GDM1 (cell line): ENCODE measurements around the gene ANO4.
"Not testable (repeated sequence)": the region's sequence is repeated elsewhere in the genome, so short reads cannot be mapped to it uniquely, and the experiment has no call there.

Source experiments
- DNase-seq: peaks from one replicate; lab custom pipeline; 2025; lab: John Stamatoyannopoulos, UW

Gene ANO4

DNA sequence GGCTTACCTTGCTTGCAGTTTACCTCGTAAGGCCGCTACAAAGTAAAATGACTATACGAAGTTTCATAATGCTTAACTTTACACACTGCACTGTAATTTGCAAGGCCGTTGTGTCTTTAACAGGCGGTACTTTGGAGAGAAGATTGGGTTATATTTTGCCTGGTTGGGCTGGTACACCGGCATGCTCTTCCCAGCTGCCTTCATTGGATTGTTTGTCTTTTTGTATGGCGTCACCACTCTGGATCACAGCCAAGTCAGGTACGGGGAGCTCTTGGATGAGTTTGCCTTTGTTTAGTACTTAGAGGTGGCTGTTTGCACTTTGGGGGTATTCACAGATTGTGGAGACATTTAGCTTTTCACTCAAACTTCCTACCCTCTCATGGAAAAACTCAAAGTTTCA lies 247.6 kb downstream of the ANO4 start:
- DNase-seq, result no peak

DNA sequence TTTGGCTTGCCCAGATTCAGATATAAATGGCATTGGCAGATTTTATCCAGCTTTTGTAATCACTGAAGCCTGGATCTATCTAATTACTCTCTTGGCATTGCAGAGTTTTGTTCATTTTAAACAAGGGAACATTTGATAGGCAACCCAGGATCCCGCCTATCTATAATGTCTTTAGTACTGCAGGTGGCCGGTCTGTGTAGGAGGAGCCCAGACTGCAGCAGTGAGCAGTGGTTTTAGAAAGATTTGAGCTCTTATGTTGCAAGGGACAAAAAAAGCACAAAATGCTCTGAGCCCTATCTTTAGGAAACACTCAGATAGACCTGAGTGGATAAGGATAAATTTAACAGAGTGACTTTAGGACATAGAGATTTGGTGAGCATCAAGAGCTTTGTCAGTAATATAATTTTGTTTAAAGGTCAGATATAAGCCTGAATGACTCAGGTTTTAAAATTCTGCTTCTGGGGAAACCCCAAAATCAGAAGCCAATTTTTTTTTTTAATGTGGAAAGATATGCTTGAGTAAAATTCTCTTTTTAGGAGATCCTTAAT lies 250.0 kb downstream of the ANO4 start:
- DNase-seq, result no peak

GRCh38 chr12:101045486-101046464 lies 251.2 kb downstream of the ANO4 start:
- no peak for DNase-seq

DNA sequence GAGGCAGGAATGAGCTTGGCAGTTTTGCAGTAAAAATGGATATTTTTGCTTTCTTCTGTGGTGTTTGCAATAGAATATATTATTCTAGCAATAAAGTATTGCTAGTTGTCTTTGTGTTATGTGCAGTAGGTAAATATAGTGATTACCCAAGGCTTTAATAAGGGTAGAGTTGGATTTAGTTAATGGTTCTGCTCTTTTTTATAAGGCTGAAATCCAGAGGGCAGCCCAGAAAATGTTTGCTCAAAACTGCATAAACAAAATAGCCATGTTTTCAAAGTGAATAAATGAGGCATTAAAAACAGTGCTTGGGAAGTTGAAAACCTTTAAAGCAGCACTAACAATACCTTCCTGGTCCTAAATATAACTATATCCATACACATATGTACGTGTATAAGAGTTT lies 253.1 kb downstream of the ANO4 start:
- no peak for DNase-seq

GRCh38 chr12:101050631-101051030 lies 256.1 kb downstream of the ANO4 start:
- no peak for DNase-seq

- DNase-seq, result no peak
Measured at GRCh38 chr12:101051151-101051550, 256.6 kb downstream of the ANO4 start.

GRCh38 chr12:101051901-101052550 lies 257.4 kb downstream of the ANO4 start:
- no peak for DNase-seq

GRCh38 chr12:101053203-101053602 lies 258.6 kb downstream of the ANO4 start:
- no peak for DNase-seq

DNA sequence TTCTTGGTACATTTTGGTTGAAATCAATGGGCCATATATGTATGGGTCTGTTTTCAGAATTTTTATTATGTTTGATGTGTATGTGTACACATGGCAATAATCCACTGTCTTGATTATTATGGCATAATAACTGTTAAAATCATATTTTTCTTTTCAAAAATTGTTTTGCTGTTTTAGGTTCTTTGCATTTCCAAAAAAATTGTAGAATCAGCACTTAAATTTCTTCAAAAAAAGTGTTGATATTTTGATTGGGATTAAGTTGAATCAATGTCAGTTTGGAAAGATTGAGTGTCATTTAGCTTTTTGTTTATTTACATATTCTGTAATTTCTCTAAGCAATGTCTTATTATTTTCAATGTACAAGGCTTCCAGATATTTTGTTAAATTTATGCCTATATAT lies 261.4 kb downstream of the ANO4 start:
- no peak for DNase-seq

- DNase-seq, result not testable (repeated sequence)
Measured at GRCh38 chr12:101062508-101062907, 267.9 kb downstream of the ANO4 start.

DNA sequence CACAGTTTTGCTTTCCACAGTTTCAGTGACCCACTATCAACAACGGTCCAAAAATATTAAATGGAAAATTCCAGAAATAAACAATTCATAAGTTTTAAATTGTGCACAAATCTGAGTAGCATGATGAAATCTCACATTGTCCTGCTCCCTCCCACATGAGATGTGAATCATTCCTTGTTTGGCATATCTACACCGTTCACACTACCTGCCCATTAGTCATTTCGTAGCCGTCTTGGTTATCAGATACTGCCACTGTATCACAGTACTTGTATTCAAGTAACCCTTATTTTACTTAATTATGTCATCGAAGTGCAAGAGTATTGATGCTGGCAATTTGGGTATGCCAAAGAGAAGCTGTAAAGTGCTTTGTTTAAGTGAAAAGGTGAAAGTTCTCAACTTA lies 270.1 kb downstream of the ANO4 start:
- no peak for DNase-seq

DNA sequence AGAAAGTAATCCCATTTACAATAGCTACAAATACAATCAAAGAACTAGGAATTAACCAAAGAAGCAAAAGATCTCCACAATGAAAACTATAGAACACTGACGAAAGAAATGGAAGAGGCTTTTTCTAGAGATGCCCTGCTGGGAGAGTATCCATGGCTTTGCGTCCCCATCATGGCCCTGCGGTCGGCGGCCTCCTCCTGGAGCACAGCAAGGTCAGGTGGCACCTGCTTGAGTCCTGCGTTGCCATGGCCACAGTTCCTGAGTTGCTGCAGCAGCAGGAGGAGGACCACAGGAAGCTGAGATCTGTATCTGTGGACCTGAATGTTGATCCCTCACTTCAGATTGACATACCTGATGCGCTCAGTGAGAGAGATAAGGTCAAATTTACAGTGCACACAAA lies 271.9 kb downstream of the ANO4 start:
- DNase-seq, result no peak

GRCh38 chr12:101068402-101068801 lies 273.8 kb downstream of the ANO4 start:
- no peak for DNase-seq

GRCh38 chr12:101068836-101069235 lies 274.3 kb downstream of the ANO4 start:
- no peak for DNase-seq

DNA sequence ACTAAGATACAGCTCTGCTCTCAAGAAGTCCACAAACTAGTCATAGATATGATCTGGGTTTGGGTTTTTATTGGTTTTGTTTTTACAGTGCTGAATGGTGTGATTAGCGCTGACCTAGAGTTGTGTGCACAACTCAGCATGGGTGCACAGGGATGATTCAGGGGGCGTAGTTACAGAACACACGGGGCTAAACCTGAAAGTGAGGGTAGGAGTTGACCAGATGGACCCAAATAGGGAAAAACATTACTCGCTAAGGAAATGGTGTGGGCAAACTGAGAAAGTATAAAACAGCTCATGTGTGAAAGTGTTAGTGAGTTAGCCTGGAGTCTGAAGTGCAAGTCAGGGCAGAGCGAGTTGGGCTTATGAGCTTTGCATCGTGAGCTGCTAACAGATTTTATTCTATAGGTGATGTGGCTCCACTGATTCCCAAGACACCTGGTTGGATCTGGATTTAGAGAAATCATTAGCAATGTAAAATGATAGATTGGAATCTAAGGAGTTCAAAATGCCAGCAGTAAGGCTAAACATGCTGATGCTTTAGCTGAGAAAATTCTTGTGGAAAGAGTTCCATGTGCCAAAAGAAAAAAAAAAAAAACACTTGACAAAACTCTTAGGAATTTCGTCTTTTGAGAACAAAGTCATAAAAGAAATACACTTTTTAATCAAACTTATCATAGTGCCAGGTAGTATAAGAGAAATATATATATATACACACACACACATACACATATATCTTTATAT lies 280.5 kb downstream of the ANO4 start:
- DNase-seq, result no peak

DNA sequence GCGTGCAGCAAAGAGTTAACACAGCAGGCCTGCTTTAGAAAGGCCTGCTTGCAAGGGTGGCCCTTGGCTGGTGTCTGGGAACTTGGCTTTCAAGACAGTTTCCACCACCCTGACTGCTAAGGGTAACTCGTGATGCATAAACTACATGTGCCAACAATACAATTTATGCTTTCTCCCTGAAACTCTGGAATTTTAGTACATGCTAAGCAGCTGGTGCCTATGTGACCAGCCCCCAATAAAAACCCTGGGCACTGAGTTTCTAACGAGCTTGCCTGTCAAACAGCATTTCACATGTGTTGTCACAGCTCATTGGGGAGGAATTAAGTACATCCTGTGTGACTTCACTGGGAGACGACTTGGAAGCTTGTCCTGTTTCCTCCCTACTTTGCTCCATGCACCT lies 282.3 kb downstream of the ANO4 start:
- DNase-seq, result no peak

DNA sequence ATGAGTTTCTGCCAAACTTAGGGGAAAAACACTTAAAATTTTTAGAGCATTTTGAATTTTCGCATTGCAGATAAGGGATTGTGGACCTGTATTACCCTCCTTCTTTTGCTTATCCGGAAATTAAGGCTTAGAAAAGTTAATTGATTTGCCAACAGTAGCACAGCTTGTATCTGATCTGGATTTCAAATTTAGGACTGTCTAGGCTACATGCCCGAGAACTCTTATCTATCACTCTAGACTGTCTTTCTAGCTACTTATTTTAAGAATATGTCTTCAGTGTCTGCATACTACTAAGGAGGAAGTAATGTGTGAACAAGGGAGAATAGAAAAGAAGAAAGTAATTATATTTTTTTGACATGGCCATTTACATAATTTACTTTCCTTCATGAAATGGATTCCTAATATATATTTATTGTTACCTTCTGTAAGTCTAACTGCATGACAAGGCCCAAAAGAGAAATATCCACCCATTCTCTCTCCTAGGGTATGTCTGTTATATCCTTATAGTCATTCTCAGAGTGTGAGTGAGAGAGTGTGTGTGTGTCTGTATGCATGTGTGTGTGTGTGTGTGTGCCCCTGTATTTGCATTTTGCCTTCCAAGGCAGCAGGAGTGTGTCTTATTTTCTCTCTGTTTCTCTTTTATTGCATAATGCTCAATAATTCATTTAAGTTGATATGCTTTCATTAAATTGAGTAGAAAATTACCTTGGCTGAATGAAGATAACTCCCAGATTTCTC lies 283.4 kb downstream of the ANO4 start:
- no peak for DNase-seq

DNA sequence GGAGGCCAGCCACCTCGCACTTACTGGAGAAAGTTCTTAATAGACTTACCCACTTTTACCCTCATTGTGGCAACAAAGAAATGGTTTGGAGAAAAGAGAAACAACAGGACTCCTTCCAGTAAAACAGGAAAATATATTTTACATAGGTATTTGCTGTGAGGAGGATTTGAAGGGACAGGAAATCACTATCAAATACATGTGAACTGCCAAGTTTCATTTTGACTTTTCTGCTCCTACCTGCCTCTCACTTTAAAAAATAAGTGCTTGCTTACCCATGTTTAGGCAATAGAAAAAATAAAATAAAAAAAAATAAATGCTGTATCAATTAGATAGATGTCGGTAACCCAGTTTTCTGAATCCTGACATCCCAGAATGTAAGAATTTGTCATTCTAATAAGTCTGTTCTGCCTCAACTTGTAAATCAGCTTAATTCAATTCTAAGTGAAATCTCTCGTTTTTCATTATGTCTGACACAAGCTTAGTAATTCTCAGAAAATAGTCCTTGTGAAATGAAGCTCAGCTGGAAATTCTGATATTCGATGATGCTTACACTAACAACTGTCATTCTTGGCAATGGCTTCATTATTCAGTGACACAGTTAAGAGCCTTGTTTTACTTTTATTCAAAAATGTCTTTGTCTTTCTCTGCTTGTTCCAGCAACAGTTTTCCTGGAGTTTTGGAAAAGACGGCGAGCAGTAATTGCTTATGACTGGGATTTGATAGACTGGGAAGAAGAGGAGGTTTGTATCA lies 284.1 kb downstream of the ANO4 start:
- DNase-seq, result no peak

GRCh38 chr12:101082706-101083105 lies 288.1 kb downstream of the ANO4 start:
- DNase-seq, result no peak

GRCh38 chr12:101086490-101087135 lies 292.0 kb downstream of the ANO4 start:
- no peak for DNase-seq
